GM12878 (cell line): ENCODE data around the gene UBAC2. TPM values are rescaled to one million over a fixed set of nuclear protein-coding genes. Genes with fewer than 3 reads are reported as not detected.

Source experiments
- ATAC-seq: fragments of 200-7000 bp; cut with Tn5 transposase; 3 replicates; pipeline ENCODE4 v1.9.1; 2020; ENCODE audit warnings: mild to moderate bottlenecking, moderate library complexity
- BruUV-seq: library from RNA; stranded (reverse); fragments of 400-500 nt; replicated peaks from 2 replicates; lab custom pipeline; 2021; lab: Mats Ljungman, UMichigan
- CTCF ChIA-PET: fragments of 300-600 bp; sonication (Branson Sonifier 250); formaldehyde crosslinking; extraction: SDS; loops from one replicate; lab custom pipeline; 2021; ENCODE audit warnings: inconsistent platforms; lab: Yijun Ruan, JAX
- POLR2A ChIA-PET: fragments of 350-600 bp; formaldehyde crosslinking; extraction: SDS; loops from one replicate; lab custom pipeline; 2021; ENCODE audit warnings: inconsistent platforms; lab: Charles Lee
- RAD21 ChIA-PET: fragments of 300-600 bp; sonication (Branson Sonifier 250); formaldehyde crosslinking; loops from one replicate; lab custom pipeline; 2023; ENCODE audit warnings: antibody characterized with exemption; ENCODE audit not compliant: unreplicated experiment; lab: Charles Lee
- SMC1A ChIA-PET: fragments of 300-600 bp; sonication (Branson Sonifier 250); formaldehyde crosslinking; loops from one replicate; lab custom pipeline; 2023; ENCODE audit not compliant: unreplicated experiment, uncharacterized antibody; lab: Charles Lee
- DNase-seq: peaks from one replicate; pipeline ENCODE4 v3.0.0-alpha.2; 2011; ENCODE audit warnings: low read depth, low spot score
- FAIRE-seq: peaks from 3 replicates; lab custom pipeline; 2011; peaks lifted over from hg19 to GRCh38; lab: Jason Lieb, UNC
- H2AFZ ChIP-seq: 2 replicates; pipeline ENCODE4 v1.6.0; 2011; ENCODE audit warnings: low read depth, low read length, control low read depth; ENCODE audit not compliant: control insufficient read depth
- H3K27ac ChIP-seq: 2 replicates; pipeline ENCODE4 v1.5.1; 2011; ENCODE audit warnings: control low read depth; ENCODE audit not compliant: control insufficient read depth, insufficient read depth
- H3K27me3 ChIP-seq, 2 experiments: replicated peaks in 1 of 2; 2 replicates each; pipeline versions ENCODE4 v1.6.0 to v1.6.1; 2011; ENCODE audit warnings: low read length in 1 of 2; ENCODE audit not compliant: control insufficient read depth in 2 of 2, insufficient read depth in 2 of 2
- H3K36me3 ChIP-seq, 2 experiments: 2 replicates each; pipeline ENCODE4 v1.5.1; 2011; ENCODE audit warnings: low read length in 1 of 2; ENCODE audit not compliant: control insufficient read depth in 2 of 2, insufficient read depth in 2 of 2
- H3K4me1 ChIP-seq: 2 replicates; pipeline ENCODE4 v1.6.1; 2011; ENCODE audit warnings: mild to moderate bottlenecking, low read length, moderate library complexity, mixed read lengths; ENCODE audit not compliant: control insufficient read depth, insufficient read depth
- H3K4me2 ChIP-seq: 2 replicates; pipeline ENCODE4 v1.6.0; 2011; ENCODE audit warnings: control low read depth; ENCODE audit not compliant: control insufficient read depth, insufficient read depth
- H3K4me3 ChIP-seq: fragments of 200-600 bp; sonication (generic); 2 replicates; pipeline ENCODE4 v1.5.1; 2016
- H3K79me2 ChIP-seq: 2 replicates; pipeline ENCODE4 v1.6.0; 2011; ENCODE audit warnings: low read length; ENCODE audit not compliant: control insufficient read depth, insufficient read depth
- H3K9ac ChIP-seq: 2 replicates; pipeline ENCODE4 v1.8.0; 2011; ENCODE audit warnings: low read length, control low read depth, mixed read lengths; ENCODE audit not compliant: control insufficient read depth, insufficient read depth
- H3K9me3 ChIP-seq: replicated peaks from 3 replicates; pipeline ENCODE4 v1.5.1; 2011; ENCODE audit warnings: mild to moderate bottlenecking, low read length; ENCODE audit not compliant: control insufficient read depth, insufficient read depth
- H4K20me1 ChIP-seq: 2 replicates; pipeline ENCODE4 v1.6.0; 2011; ENCODE audit not compliant: control insufficient read depth, insufficient read depth
- BACH1 ChIP-seq: fragments of 450-650 bp; IDR thresholded peaks from 2 replicates; pipeline ENCODE4 v1.6.1; 2017; ENCODE audit warnings: mild to moderate bottlenecking, borderline replicate concordance
- BMI1 ChIP-seq: fragments of 450-650 bp; IDR thresholded peaks from 2 replicates; pipeline ENCODE4 v1.6.1; 2016; ENCODE audit warnings: mild to moderate bottlenecking, moderate library complexity, borderline replicate concordance
- CEBPZ ChIP-seq: fragments of 150-350 bp; IDR thresholded peaks from 2 replicates; pipeline ENCODE4 v1.6.1; 2016; ENCODE audit warnings: low read depth, low read length
- CHD2 ChIP-seq: IDR thresholded peaks from 2 replicates; pipeline ENCODE4 v1.6.1; 2011; ENCODE audit warnings: low read depth, low read length, improper control_type of control experiment, borderline replicate concordance
- HDAC6 ChIP-seq: fragments of 200-600 bp; sonication (generic); IDR thresholded peaks from one replicate; pipeline ENCODE4 v1.8.0; 2017; ENCODE audit warnings: antibody characterized with exemption; ENCODE audit not compliant: unreplicated experiment
- IKZF1 ChIP-seq: fragments of 450-650 bp; conservative IDR thresholded peaks from 2 replicates; pipeline ENCODE4 v1.6.1; 2017; ENCODE audit warnings: antibody characterized with exemption, mild to moderate bottlenecking
- NFXL1 ChIP-seq: fragments of 450-650 bp; IDR thresholded peaks from 2 replicates; pipeline ENCODE4 v1.6.1; 2017; ENCODE audit warnings: antibody characterized with exemption, mild to moderate bottlenecking, borderline replicate concordance
- NFYA ChIP-seq: IDR thresholded peaks from 2 replicates; pipeline ENCODE4 v1.6.1; 2011; ENCODE audit warnings: low read depth, mild to moderate bottlenecking, low read length, improper control_type of control experiment, borderline replicate concordance
- RUNX3 ChIP-seq: IDR thresholded peaks from 2 replicates; pipeline ENCODE4 v1.6.1; 2012; ENCODE audit warnings: low read length, inconsistent platforms
- SMARCA5 ChIP-seq: fragments of 450-650 bp; IDR thresholded peaks from 2 replicates; pipeline ENCODE4 v1.6.1; 2017; ENCODE audit warnings: mild to moderate bottlenecking
- TBL1XR1 ChIP-seq: IDR thresholded peaks from 2 replicates; pipeline ENCODE4 v1.6.1; 2012; ENCODE audit warnings: low read depth, low read length, improper control_type of control experiment
- TCF12 ChIP-seq: IDR thresholded peaks from 2 replicates; pipeline ENCODE4 v1.6.1; 2011; ENCODE audit warnings: low read depth, mild to moderate bottlenecking, low read length
- YBX1 ChIP-seq: fragments of 450-650 bp; IDR thresholded peaks from 2 replicates; pipeline ENCODE4 v1.6.1; 2016; ENCODE audit warnings: antibody characterized with exemption
- ZBED1 ChIP-seq: IDR thresholded peaks from 2 replicates; pipeline ENCODE4 v1.6.1; 2016; ENCODE audit warnings: borderline replicate concordance
- ZNF24 ChIP-seq: fragments of 450-650 bp; IDR thresholded peaks from 2 replicates; pipeline ENCODE4 v1.6.1; 2017; ENCODE audit warnings: antibody characterized with exemption, mild to moderate bottlenecking
- whole genome bisulfite sequencing: methylation state at CpG from one replicate; pipeline ENCODE4 v1.1.6; 2016; ENCODE audit warnings: low lambda C conversion rate; ENCODE audit not compliant: insufficient replicate concordance, insufficient coverage; ENCODE audit errors: missing lambda C conversion rate; 5-methylcytosine and 5-hydroxymethylcytosine counted together
- in situ Hi-C: fragments of 300-500 bp; cut with MboI; formaldehyde crosslinking; loops from 9 replicates; pipeline ENCODE4 v1.14.3; 2018; ENCODE audit warnings: mixed read lengths
- intact Hi-C: fragments of 100-400 bp; cut with micrococcal nuclease; formaldehyde crosslinking; loops from one replicate; pipeline ENCODE4 v1.14.2; 2022; ENCODE audit not compliant: unreplicated experiment
- polyA plus RNA-seq, 11 experiments: library from polyadenylated mRNA; depleted of rRNA in 4 of 11; unstranded in 6 of 11; stranded (reverse) in 5 of 11; fragments of >200 nt; fragmentation: Nextera tagmentation in 4 of 11; fragmentation: Illumina TruSeq in 1 of 11; extraction: Ambion mirVana in 4 of 11; extraction: Trizol in 1 of 11; gene quantifications; 1 replicate in 1 of 11; 2 replicates in 10 of 11; pipeline versions ENCODE4 v1.2.1 to v1.2.3, GENCODE V29; 2011 to 2016; ENCODE audit warnings: inconsistent platforms in 2 of 11, missing spikeins in 2 of 11, low read depth in 1 of 11
- total RNA-seq, 4 experiments: library from RNA; depleted of rRNA in 3 of 4; stranded (reverse); fragments of >200 nt in 3 of 4; fragmentation: Illumina TruSeq in 1 of 4; extraction: Trizol in 1 of 4; gene quantifications; 2 replicates each; pipeline versions ENCODE4 v1.2.1 to v1.2.3, GENCODE V29; 2013 to 2021

UBAC2 gene
- total and polyA plus RNA-seq, 10 of the 15 experiments (the other 5 are each of a cell fraction or from before 2014, with no cell fraction given) = 3.0 to 54.6 (median 17.4) TPM

GRCh38 chr13:99267927-99268326, 67.3 kb downstream of the UBAC2 start (continued):
- TF ChIP-seq CEBPZ (no peak), TBL1XR1 (no peak), BMI1 (no peak)

GRCh38 chr13:99268822-99269221, 68.2 kb downstream of the UBAC2 start:
- H3K9me3 ChIP-seq = peaks cover 10% of the 10 kb centered on the region; the same call in 2 of the 3 replicates
- ATAC-seq = no peak
- H3K27me3 ChIP-seq = no peaks in the 10 kb centered on the region
- ChIA-PET POLR2A (interaction anchor here (1.2 to 2.9 kb wide), 4 partner anchors 69 to 168 kb away, joined by 7 to 24 read pairs (median 8); partner anchors contain the start of gene UBAC2), RAD21 (interaction anchor here (0.6 to 12.6 kb wide), 31 partner anchors 9 to 259 kb away, joined by 3 to 338 read pairs (median 13); partner anchors contain the start of genes GPR183 and UBAC2), CTCF (interaction anchor here (0.6 to 12.3 kb wide), 46 partner anchors 9 to 1286 kb away, joined by 3 to 470 read pairs (median 10); partner anchors contain the start of genes GPR18, GPR183, TM9SF2 and UBAC2), SMC1A (interaction anchor here (1.1 to 14.4 kb wide), 34 partner anchors 9 to 240 kb away, joined by 3 to 306 read pairs (median 12); partner anchors contain the start of genes GPR18, GPR183, TM9SF2 and UBAC2)
- H3K79me2 ChIP-seq = peaks cover 22% of the 10 kb centered on the region
- H3K4me1 ChIP-seq = peaks cover 23% of the 10 kb centered on the region
- H3K9ac ChIP-seq = no peak overlapping the region
- BruUV-seq = no TSS peak
- TF ChIP-seq SMARCA5 (no peak), NFYA (no peak), TCF12 (no peak), ZBED1 (no peak), HDAC6 (no peak), RUNX3 (no peak), YBX1 (no peak), IKZF1 (no peak), BACH1 (no peak), NFXL1 (no peak), ZNF24 (no peak), CHD2 (no peak)
- FAIRE-seq = no peak
- DNase-seq = no peak
- intact Hi-C loops (loop anchor here (1.0 to 10.0 kb wide), 8 partner anchors 97 to 427 kb away; partner anchors contain the start of gene CLYBL), in situ Hi-C loops (loop anchor here (10.0 kb wide), 1 partner anchor 414 kb away; no protein-coding TSS in a partner anchor)
- no peaks in the 10 kb centered on the region for H4K20me1 ChIP-seq
- H2AFZ ChIP-seq = no peak overlapping the region
- no peak overlapping the region for H3K4me3 ChIP-seq
- H3K36me3 ChIP-seq = peaks cover 0 to 5% of the 10 kb centered on the region in 2 experiments; a peak in 2 of 4 replicates
- WGBS = 63% methylated on average over 3 of the region's 3 CpGs
- H3K27ac ChIP-seq = no peak overlapping the region
- no peak overlapping the region for H3K4me2 ChIP-seq
